Heart left ventricle (tissue), 13 donors: Measurements from ENCODE around the gene IQGAP2.

Source experiments
- POLR2A ChIP-seq, 2 donors: fragments of 450-650 bp; IDR thresholded peaks; one replicate each; pipeline ENCODE4 v1.6.1; 2017; ENCODE audit warnings: antibody characterized with exemption in 2 of 2, mild to moderate bottlenecking in 2 of 2, moderate library complexity in 2 of 2
- TF ChIP-seq, protein P1 (sequence below), 12 donors: fragments of 200-600 bp; sonication (generic) in 4 of 12; IDR thresholded peaks; one replicate each; pipeline versions ENCODE4 v1.5.0 to v1.8.0; 2018 to 2022; ENCODE audit warnings: antibody characterized with exemption in 12 of 12, mild to moderate bottlenecking in 5 of 12
- donor health status: ischemic (EF 13 %, LVEDD 7.1; RV severe dilation, severe dysfunction).
- donor health status: DM: no; HTN: yes; CAD: no.
- donor health status: DM: no; HTN: no; CAD: no.
- donor health status: ischemic (EF 25% LVEDD 6.9; RV normal size, moderate dysfunction).
- donor health status: ischemic (EF 25% LVEDD 5.7; RV mildly dilated, moderate dysfunction).
- donor health status: ischemic (EF 35%, LVEDD 5.7; RV mildly dilated, moderate dysfunction).
- donor health status: nonischemic (EF 11% LVEDD 7.7; RV severe dilation, severe dysfunction).
- donor health status: DM: yes; HTN: yes; CAD: no.
- donor health status: PGD.
- donor health status: ischemic (EF 29% LVEDD 5.4; RV normal size, mild dysfunction).
- donor health status: nonischemic (EF 23%, LVEDD 6.1; RV moderate dilation, normal function).

DNA sequence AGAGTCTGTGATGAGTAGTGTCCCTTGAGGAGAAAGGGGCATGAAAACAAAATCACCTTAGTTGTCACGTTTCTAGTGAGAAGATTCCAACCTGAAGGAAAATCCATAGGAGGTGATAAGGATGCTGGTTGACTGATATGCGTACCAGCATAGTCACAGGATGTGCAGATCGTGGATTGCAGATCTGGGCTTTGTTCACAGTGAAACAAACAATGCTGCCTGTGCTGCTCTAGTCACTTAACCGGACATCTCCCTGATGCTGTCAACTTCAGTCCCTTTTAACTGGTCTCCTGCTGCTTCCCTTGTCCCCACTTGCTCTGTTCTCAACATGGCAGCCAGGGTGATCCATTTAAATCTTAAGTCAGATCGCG is 89.7 kb downstream of the IQGAP2 start:
- TF ChIP-seq, protein P1, sequence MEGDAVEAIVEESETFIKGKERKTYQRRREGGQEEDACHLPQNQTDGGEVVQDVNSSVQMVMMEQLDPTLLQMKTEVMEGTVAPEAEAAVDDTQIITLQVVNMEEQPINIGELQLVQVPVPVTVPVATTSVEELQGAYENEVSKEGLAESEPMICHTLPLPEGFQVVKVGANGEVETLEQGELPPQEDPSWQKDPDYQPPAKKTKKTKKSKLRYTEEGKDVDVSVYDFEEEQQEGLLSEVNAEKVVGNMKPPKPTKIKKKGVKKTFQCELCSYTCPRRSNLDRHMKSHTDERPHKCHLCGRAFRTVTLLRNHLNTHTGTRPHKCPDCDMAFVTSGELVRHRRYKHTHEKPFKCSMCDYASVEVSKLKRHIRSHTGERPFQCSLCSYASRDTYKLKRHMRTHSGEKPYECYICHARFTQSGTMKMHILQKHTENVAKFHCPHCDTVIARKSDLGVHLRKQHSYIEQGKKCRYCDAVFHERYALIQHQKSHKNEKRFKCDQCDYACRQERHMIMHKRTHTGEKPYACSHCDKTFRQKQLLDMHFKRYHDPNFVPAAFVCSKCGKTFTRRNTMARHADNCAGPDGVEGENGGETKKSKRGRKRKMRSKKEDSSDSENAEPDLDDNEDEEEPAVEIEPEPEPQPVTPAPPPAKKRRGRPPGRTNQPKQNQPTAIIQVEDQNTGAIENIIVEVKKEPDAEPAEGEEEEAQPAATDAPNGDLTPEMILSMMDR (IDR thresholded peaks at IDR 0.05), result no peak
- TF ChIP-seq POLR2A (IDR thresholded peaks at IDR 0.05), result no peak
